A549 (cell line): ENCODE data around the gene PLD6.

Experiments used
- CHD2 ChIP-seq: fragments of 150-350 bp; IDR thresholded peaks from 2 replicates; pipeline ENCODE4 v1.6.1; 2014; ENCODE audit warnings: low read length; ENCODE audit not compliant: partially characterized antibody
- CTCF ChIP-seq: fragments of >200 bp; sonication (Bioruptor Twin); formaldehyde crosslinking; IDR thresholded peaks from 3 replicates; pipeline ENCODE4 v1.5.1; 2016
- ESRRA ChIP-seq: fragments of 150-350 bp; IDR thresholded peaks from 2 replicates; pipeline ENCODE4 v1.6.1; 2014; ENCODE audit warnings: mild to moderate bottlenecking, low read length, borderline replicate concordance
- FOSL2 ChIP-seq, 2 experiments: fragments of 450-650 bp in 1 of 2; fragments of >200 bp in 1 of 2; sonication (Bioruptor Twin) in 1 of 2; formaldehyde crosslinking; IDR thresholded peaks; 2 replicates each; pipeline versions ENCODE4 v1.5.0 to v1.6.1; 2016 to 2020; ENCODE audit warnings: mild to moderate bottlenecking in 1 of 2, moderate library complexity in 1 of 2
- TF ChIP-seq, protein P1 (sequence below): IDR thresholded peaks from 2 replicates; pipeline ENCODE4 v1.6.1; 2012
- TF ChIP-seq, protein P2 (sequence below): fragments of 150-350 bp; IDR thresholded peaks from 2 replicates; pipeline ENCODE4 v1.6.1; 2014; ENCODE audit warnings: low read depth, mild to moderate bottlenecking, low read length

DNA sequence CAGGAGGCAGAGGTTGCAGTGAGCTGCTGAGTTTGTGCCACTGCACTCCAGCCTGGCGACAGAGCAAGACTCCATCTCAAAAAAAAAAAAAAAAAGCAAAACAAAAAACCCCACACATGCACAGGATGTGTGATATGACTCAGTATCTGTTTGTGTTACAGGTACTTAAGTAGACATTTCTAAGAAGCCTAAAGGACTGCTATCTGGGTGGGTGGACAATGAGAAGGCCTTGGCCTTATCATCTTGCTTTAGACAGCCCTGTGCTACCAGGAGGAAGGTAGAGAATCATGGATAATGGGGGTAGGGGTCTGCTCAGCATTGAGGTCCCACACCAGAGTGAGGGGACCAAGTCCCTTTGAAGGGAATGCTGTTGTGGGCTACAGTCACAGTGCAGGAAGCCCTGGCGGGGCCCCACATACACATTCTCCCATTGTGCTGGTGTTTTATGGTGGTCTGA, 26.7 kb downstream of the PLD6 start:
- TF ChIP-seq, protein P1, sequence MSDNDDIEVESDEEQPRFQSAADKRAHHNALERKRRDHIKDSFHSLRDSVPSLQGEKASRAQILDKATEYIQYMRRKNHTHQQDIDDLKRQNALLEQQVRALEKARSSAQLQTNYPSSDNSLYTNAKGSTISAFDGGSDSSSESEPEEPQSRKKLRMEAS, result no peak
- TF ChIP-seq CTCF (no peak), ESRRA (no peak), CHD2 (no peak), FOSL2 (IDR thresholded peaks at IDR 0.05) (no peak), FOSL2 (CRISPR knock-in tag; IDR thresholded peaks at IDR 0.05) (no peak)
- TF ChIP-seq, protein P2, sequence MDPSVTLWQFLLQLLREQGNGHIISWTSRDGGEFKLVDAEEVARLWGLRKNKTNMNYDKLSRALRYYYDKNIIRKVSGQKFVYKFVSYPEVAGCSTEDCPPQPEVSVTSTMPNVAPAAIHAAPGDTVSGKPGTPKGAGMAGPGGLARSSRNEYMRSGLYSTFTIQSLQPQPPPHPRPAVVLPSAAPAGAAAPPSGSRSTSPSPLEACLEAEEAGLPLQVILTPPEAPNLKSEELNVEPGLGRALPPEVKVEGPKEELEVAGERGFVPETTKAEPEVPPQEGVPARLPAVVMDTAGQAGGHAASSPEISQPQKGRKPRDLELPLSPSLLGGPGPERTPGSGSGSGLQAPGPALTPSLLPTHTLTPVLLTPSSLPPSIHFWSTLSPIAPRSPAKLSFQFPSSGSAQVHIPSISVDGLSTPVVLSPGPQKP, result no peak
